Subcutaneous abdominal adipose tissue (tissue), 5 donors: Measurements from ENCODE around the gene WDR88.
"Not testable (repeated sequence)": the region's sequence is repeated elsewhere in the genome, so short reads cannot be mapped to it uniquely, and the experiment has no call there.

Source experiments
- H3K27ac ChIP-seq: one replicate; pipeline ENCODE4 v1.7.0; 2013; ENCODE audit warnings: low read depth, mild to moderate bottlenecking, inconsistent platforms, low read length, moderate library complexity
- H3K27me3 ChIP-seq, 5 donors: one replicate each; pipeline ENCODE4 v1.7.0; 2013; ENCODE audit warnings: low read length in 5 of 5, inconsistent platforms in 1 of 5; ENCODE audit not compliant: control insufficient read depth in 5 of 5, insufficient read depth in 4 of 5
- H3K36me3 ChIP-seq, 5 donors: one replicate each; pipeline ENCODE4 v1.7.0; 2013; ENCODE audit warnings: low read length in 5 of 5; ENCODE audit not compliant: control insufficient read depth in 5 of 5, insufficient read depth in 5 of 5
- H3K4me1 ChIP-seq, 5 donors: one replicate each; pipeline ENCODE4 v1.7.0; 2013; ENCODE audit warnings: low read length in 5 of 5, mild to moderate bottlenecking in 3 of 5, moderate library complexity in 1 of 5; ENCODE audit not compliant: control insufficient read depth in 5 of 5, insufficient read depth in 5 of 5
- H3K4me3 ChIP-seq, 5 donors: one replicate each; pipeline ENCODE4 v1.7.0; 2013; ENCODE audit warnings: low read length in 5 of 5, low read depth in 1 of 5
- H3K9ac ChIP-seq, 5 donors: one replicate each; pipeline ENCODE4 v1.7.0; 2013; ENCODE audit warnings: low read length in 5 of 5, mild to moderate bottlenecking in 4 of 5, moderate library complexity in 3 of 5
- H3K9me3 ChIP-seq, 5 donors: one replicate each; pipeline ENCODE4 v1.7.0; 2013; ENCODE audit warnings: low read length in 5 of 5; ENCODE audit not compliant: control insufficient read depth in 5 of 5
- donor health status: healthy.
- donor health status: healthy.
- donor health status: healthy.
- donor health status: healthy.
- donor health status: healthy.

The WDR88 gene

DNA sequence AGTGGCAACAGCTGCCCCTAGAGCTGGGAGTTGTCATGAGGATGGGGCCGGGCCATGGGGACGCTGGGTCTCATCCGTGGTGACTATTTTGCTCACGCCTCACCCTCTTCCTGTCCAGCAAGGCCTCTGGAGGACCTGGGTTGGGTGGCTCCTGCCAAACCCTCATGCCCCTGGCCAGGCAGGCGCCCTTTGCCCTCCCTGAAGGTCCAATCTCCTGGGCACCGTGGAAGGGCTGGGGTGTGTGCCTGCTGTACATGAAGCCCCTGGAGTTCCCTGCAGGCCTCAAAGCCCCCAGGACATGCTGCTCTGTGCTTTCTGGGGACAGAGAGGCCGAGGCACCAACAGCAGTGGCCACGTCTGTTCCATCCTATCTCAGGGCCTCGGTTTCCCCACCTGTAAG, 76.0 kb downstream of the WDR88 start:
- H3K27me3 ChIP-seq, result no peaks in the 10 kb centered on the region
- H3K27ac ChIP-seq, result no peak overlapping the region
- H3K36me3 ChIP-seq, result peaks cover 0 to 70% (median 35%) of the 10 kb centered on the region in 5 donors
- no peak overlapping the region for H3K9ac ChIP-seq
- H3K4me1 ChIP-seq, result peaks cover 4 to 48% (median 23%) of the 10 kb centered on the region in 5 donors
- H3K9me3 ChIP-seq, result no peaks in the 10 kb centered on the region
- H3K4me3 ChIP-seq, result no peak overlapping the region

DNA sequence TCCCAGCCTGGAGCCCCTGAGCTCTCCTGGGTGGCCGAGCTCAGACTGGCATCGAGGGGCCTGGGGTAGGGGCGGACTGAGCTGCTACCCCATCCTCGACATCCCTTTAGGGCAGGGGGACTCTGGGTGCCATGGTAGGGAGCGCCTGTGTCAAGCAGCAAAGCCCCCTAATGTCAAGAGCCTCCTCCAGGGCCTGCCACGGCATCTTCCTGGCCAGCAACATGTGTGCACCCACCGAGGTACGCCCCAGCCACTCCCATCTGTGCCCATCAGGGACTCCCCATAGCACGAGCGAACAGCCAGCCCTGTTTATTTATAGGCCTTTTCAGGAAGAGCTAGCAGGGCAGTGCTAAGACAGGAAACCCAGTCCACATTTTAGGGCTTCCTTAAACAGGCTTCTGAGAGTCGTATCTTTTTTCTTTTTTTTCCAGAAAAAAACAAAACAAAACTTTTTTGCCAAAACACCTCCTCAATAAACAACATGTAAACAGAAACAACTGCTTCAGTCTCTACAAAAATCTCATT, 76.5 kb downstream of the WDR88 start:
- no peak overlapping the region for H3K4me3 ChIP-seq
- H3K9ac ChIP-seq, result no peak overlapping the region
- H3K27me3 ChIP-seq, result no peaks in the 10 kb centered on the region
- H3K4me1 ChIP-seq, result peaks cover 4 to 49% (median 23%) of the 10 kb centered on the region in 5 donors
- no peaks in the 10 kb centered on the region for H3K9me3 ChIP-seq
- H3K27ac ChIP-seq, result no peak overlapping the region
- H3K36me3 ChIP-seq, result peaks cover 0 to 65% (median 30%) of the 10 kb centered on the region in 5 donors

DNA sequence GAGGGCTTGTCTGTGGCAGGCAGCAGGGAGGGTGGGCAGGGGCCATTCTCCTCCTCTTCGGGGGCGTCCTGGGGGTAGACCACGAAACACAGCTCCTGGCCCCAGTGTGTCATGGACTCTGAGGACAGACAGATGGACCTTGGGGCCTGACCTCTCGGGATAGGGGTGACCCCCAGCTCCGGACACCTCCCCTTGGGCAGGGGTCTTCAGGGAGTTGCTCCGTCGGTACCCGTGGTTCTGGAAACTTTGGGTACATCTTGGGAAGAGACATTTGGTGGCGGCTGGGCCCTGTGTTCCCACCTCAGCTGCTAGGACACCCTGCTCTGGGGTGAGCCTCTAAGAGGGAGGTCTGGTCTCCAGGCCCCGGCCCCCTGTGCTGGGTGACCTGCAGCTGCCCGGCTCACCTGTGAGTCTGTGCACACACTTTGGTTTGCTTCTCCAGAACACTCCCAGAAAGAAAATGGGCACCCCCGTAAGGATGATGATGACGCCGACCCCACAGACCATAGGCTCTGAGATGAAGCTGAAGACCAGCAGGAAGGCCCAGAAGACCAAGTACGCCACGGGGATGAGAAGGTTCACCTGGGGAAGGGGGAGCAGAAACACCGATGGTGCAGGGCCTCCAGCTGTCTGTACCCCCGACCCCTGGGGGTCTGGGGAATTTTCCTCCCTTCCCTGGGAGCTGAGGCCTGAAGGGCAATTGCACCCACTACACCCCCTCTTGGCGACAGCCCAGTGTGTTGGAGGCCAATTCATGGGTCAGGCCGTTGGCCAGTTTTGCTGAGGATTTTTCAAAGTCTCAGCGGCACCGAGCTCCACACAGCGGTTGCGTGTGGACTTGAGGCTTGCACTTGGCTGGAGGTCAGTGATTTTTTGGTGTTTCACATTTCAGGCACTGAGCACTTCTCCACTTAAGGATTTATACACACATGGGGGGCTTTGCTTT, 77.3 kb downstream of the WDR88 start:
- Histone ChIP-seq H3K4me3 (no peak overlapping the region), H3K9me3 (no peaks in the 10 kb centered on the region), H3K36me3 (peaks cover 0 to 58% (median 27%) of the 10 kb centered on the region in 5 donors)

DNA sequence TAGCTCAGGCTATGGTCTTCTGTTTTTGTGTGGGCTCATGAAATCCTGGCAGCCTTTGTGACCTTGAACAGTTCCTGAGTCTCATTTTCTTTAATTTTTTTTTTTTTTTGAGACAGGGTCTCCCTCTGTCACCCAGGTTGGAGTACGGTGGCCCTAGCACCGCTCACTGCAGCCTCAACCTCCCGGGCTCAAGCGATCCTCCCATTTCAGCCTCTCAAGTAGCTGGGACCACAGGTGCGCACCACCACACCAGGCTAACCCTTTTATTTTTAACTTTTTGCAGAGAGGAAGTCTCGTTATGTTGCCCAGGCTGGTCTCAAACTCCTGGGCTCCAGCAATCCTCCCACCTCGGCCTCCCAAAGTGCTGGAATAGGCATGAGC, 77.9 kb downstream of the WDR88 start:
- Histone ChIP-seq H3K4me1 (peaks cover 4 to 59% (median 23%) of the 10 kb centered on the region in 5 donors), H3K36me3 (peaks cover 0 to 52% (median 22%) of the 10 kb centered on the region in 5 donors)
- not testable (repeated sequence) for H3K27me3 ChIP-seq, H3K9ac ChIP-seq, H3K27ac ChIP-seq, H3K4me3 ChIP-seq, H3K9me3 ChIP-seq

More for the DNA sequence above, 77.3 kb downstream of the WDR88 start:
- Histone ChIP-seq H3K9ac (no peak overlapping the region), H3K4me1 (peaks cover 4 to 56% (median 23%) of the 10 kb centered on the region in 5 donors), H3K27me3 (no peaks in the 10 kb centered on the region), H3K27ac (no peak overlapping the region)

DNA sequence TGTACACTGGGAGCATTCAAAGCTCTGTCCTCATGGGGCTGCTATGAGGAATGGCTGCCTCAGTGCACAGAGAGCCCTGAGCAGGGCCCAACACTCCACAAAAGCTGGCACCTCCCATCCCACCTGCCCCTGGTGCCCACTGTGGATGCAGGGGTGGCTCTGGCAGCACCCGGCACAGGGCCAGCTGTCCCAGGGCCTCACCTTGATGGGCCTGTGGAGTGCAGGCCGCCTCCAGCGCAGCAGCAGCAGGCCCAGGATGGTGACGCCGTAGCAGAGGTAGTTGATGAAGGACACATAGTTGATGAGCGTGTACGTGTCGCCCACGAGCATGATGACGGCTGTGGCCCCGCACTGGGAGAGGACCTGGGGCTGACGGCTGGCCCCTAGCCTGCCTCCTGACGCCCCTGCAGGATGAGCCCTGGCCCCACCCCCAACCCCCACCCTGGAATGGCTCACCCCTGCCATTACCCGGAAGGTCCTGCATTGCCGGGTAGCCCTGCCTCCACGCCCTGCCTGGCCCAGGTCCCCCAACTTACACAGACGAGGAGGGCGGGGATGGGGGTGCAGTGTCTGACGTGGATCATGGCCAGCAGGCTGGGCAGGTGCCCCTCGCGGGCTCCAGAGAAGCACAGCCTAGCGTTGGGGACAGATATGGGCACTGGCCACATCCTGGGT, 78.5 kb downstream of the WDR88 start:
- H3K9ac ChIP-seq, result no peak overlapping the region
- H3K27ac ChIP-seq, result no peak overlapping the region
- H3K27me3 ChIP-seq, result no peaks in the 10 kb centered on the region
- peaks cover 4 to 59% (median 23%) of the 10 kb centered on the region in 5 donors for H3K4me1 ChIP-seq
- H3K36me3 ChIP-seq, result peaks cover 0 to 46% (median 19%) of the 10 kb centered on the region in 5 donors
- no peaks in the 10 kb centered on the region for H3K9me3 ChIP-seq
- no peak overlapping the region for H3K4me3 ChIP-seq

DNA sequence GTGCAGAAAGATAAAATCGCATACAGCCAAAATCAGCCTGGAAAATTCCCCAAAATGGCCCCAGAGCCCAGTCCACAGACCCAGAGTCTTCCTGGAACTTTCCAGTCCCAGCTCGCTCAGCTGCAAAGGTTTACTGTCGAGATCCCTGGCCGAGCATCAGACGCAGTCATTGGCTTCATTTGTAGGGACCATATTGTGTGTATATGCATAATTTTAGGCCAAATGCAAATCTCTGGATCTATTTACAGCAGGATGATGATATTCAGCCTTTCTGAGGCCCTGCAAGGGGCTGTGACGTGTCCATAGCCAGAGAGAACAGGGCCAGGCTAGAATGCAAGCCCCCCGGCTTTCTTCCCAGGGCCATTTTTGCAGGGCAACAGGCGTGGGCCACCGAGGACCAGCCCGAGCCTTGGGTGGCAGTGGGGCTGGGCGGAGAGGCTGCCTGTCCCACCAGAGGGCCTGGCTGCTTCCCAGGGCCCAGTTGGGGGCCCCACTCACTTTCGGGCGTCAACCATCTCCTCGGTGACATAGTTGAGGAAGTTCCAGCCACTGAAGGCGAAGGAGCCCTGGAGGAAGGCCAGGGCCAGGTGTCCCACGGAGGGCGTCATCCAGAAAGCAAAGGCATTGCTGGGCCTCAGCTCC, 80.0 kb downstream of the WDR88 start:
- Histone ChIP-seq H3K36me3 (peaks cover 0 to 31% (median 13%) of the 10 kb centered on the region in 5 donors), H3K9ac (no peak overlapping the region), H3K27ac (no peak overlapping the region), H3K27me3 (no peaks in the 10 kb centered on the region), H3K9me3 (no peaks in the 10 kb centered on the region), H3K4me1 (peaks cover 4 to 63% (median 23%) of the 10 kb centered on the region in 5 donors), H3K4me3 (no peak overlapping the region)

DNA sequence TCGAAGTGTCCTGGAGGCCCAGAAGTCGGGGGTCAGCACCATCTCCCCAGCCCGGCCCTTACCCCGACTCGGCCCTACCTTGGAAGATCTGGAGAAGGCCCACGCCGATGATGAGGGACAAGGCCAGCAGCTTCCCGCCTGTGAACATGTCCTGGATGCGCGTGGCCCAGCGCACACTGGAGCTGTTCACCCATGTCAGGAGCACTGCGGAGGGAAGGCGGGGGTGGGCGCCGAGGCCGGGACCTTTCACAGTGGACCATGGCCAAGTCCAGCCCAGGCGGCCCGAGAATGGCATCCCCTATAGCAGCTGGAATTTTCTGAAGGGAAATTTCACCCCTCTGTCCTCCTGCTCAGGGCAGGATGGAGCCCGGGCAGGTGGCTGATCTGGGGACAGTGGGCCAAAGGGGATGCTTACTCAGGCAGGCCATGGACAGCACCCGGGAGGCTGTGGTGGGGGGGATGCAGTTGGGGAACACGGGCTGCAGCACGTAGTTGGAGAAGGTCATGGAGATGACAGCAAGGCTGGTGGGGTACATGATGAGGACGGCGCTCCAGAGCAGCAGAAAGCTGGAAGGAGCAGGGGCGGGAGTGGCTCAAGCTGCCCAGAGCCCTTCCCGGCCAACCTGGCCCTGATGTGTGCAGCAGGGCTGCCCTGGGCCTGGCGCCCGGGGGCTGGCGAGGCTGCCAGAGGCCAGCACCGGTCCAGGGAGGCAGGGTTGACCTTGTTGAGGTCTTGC, 80.7 kb downstream of the WDR88 start:
- Histone ChIP-seq H3K9ac (no peak overlapping the region), H3K27me3 (no peaks in the 10 kb centered on the region), H3K9me3 (no peaks in the 10 kb centered on the region), H3K4me1 (peaks cover 4 to 60% (median 22%) of the 10 kb centered on the region in 5 donors), H3K4me3 (no peak overlapping the region), H3K36me3 (peaks cover 0 to 26% (median 13%) of the 10 kb centered on the region in 5 donors), H3K27ac (no peak overlapping the region)

DNA sequence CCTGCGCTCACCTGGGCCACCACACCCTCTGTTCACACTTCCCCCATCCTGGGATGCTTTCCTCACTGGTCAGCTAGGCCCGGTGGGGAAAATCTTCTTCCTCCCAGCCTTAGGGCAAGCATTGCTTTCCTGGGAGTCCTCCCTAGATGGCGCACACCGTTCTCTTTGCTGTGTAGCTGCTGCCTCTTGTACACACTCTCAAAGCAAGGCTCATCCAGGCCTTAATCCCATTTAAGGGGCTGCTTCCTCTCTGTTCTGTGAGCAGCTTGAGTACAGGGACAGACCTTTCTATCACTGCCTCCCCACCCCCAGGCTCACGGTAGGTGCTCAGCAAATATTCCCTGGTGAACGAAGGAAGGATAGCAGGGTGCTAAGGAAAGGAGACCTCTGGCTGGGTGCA, 82.7 kb downstream of the WDR88 start:
- H3K9me3 ChIP-seq, result no peaks in the 10 kb centered on the region
- H3K4me1 ChIP-seq, result peaks cover 0 to 56% (median 6%) of the 10 kb centered on the region in 5 donors
- H3K4me3 ChIP-seq, result no peak overlapping the region
- no peak overlapping the region for H3K9ac ChIP-seq
- H3K27ac ChIP-seq, result no peak overlapping the region
- H3K36me3 ChIP-seq, result peaks cover 0 to 24% (median 15%) of the 10 kb centered on the region in 5 donors
- no peaks in the 10 kb centered on the region for H3K27me3 ChIP-seq

DNA sequence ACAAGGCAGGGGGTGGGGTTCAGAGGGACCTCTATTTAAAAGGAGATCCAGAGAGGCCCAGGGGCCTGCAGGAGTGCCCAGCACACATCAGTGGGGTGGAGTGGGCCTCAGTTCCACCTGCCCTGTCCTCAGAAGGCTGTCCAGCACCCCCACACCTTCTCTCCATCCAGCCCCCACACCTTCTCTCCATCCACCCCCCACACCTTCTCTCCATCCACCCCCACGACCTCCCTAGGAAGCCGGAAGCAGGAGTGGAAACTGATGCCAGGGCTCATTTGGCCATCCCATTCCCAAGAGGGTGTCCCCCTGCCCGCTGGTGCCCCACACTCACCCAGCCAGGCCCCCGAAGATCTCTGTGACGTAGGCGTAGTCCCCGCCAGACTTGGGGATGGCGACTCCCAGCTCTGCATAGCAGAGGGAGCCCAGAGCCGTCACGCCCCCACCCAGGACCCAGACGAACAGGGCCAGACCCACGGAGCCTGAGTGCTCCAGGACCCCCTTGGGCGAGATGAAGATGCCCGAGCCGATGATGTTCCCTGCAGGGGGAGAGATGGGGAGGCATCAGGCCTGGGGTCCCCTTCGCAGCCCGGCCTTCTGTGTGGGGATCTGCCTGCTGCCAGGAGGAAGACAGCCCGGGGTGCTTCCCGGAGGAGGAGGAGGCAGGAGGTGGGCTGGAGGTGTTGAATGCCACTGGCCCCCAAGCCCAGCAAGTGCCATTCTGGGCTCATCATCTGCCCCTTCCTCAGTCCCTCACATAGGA, 83.7 kb downstream of the WDR88 start:
- peaks cover 0 to 23% (median 12%) of the 10 kb centered on the region in 5 donors for H3K36me3 ChIP-seq
- H3K4me1 ChIP-seq, result peaks cover 0 to 53% (median 0%) of the 10 kb centered on the region in 5 donors
- H3K9ac ChIP-seq, result peak overlapping the region in 1 of 5 donors; percentile 2
- no peak overlapping the region for H3K27ac ChIP-seq
- no peak overlapping the region for H3K4me3 ChIP-seq
- H3K27me3 ChIP-seq, result no peaks in the 10 kb centered on the region
- H3K9me3 ChIP-seq, result no peaks in the 10 kb centered on the region
